ENCODE results near the gene ZNF57.
"Not testable (repeated sequence)": the region's sequence is repeated elsewhere in the genome, so short reads cannot be mapped to it uniquely, and the experiment has no call there.

ZNF57 gene

DNA sequence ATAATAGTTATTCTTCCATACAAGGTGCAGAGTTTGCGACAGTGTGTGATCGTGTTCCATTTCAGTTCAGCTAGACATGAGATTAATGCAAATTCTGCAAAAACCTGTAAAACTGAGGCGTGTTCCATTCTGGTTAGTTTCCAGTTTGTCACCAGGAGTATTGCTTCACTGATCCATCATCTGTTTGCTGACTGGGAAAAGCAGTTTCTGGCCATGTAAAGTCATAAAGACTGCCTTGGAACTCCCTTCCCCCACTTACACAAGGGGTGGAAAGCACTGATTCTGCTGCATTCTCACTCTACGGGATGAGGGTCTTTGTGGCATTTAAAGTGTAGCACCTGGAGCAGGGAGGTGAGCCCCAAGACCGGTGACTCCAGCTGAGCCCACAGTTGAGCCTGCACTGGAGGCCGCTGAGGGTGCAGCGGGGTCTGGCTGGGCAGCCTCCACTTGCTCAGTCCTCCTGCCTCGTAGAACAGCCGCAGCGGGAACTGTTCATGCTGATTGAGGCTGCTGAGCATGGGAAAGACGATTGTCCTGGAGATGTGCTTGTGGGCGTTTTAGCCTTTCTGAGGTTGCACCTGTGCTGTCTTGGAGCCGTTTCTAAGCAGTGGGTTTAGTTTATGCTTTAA lies 2.0 kb downstream of the ZNF57 start:
- no peak for DNase-seq

DNA sequence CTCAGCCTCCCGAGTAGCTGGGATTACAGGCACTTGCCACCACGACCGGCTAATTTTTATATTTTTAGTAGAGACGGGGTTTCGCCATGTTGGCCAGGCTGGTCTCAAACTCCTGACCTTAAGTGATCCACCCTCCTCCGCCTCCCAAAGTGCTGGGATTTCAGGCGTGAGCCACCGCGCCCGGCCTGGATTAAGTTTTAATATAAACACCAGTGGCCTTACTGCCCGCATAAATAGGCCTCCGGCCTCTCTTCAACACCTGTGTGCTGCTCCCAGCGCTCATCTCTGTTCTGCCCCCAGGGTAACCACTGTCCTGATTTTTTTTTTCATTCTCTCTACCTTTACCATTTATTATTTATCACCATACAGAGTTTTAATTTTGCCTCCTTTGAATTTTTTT lies 2.6 kb downstream of the ZNF57 start:
- DNase-seq: not testable (repeated sequence)

DNA sequence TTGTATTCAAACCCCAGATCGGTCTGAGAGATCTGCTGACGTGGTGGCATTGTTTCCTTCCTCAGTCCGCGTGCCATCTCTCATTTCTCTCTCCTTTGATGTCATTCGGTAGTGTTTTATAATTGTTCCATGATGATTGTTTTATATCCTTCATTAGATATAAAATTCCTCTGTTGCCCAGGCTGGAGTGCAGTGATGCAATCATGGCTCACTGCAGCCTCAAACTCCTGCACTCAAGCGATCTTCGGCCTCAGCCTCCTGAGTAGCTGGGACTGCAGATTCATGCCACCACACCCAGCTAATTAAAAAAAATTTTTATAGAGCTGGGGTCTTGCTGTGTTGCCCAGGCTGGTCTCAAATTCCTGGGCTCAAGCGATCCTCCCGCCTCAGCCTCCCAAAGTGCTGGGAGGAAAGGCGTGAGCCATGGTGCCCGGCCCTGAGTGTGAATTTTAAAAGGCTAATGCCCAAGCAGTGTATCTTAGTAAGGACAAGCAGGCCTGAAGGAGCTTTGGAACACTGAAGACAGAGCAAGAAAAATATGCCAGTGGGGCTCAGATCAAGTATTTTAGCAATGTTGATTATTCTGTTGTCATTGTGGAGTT lies 5.3 kb downstream of the ZNF57 start:
- DNase-seq: no peak

DNA sequence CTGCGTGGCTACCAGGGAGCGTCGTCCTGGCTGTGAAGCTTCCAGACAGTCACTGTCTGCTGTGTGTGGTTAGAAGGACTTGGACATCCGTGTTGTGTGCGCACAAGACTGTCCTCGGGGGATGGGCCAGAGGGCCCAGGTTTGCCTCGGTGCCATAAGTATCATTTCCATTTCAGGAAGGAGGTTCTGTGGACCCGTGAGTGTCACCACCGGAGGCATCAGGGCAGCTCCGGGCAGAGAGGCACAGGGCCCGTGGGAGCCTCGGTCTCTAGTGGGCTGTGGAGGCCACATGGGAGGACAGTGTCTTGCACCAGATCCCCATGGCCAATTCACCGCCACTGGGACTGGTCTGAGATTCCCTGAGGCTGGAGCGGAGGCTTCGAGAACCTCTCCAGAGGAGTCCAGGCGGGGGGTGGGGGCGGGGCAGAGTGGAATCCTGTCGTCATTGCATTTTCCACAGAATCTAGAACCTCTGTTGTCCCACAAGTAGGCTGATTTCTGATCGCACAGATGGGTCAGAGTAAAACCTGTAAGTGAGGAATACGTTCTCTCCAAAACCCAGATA lies 6.0 kb downstream of the ZNF57 start:
- no peak for DNase-seq

DNA sequence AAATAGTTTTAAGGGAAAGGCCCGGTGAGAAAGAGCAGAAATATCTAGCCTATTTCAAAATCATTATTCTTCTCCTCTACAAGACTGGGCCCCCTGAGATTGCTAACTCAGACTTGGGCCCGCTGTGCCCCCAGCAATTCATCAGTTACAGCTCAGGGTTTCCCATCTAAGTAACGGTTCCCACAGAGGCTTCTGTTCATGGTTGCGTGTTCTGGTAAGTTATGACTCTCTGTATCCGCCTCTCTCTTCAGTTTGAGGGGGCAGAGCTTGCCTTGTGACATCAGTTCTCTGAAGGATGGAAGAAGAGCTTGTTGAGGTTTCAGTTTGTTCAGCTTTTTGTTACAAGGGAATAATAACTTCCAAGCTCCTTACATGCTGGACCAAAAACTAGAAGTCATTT lies 11.6 kb downstream of the ZNF57 start:
- DNase-seq: no peak

DNA sequence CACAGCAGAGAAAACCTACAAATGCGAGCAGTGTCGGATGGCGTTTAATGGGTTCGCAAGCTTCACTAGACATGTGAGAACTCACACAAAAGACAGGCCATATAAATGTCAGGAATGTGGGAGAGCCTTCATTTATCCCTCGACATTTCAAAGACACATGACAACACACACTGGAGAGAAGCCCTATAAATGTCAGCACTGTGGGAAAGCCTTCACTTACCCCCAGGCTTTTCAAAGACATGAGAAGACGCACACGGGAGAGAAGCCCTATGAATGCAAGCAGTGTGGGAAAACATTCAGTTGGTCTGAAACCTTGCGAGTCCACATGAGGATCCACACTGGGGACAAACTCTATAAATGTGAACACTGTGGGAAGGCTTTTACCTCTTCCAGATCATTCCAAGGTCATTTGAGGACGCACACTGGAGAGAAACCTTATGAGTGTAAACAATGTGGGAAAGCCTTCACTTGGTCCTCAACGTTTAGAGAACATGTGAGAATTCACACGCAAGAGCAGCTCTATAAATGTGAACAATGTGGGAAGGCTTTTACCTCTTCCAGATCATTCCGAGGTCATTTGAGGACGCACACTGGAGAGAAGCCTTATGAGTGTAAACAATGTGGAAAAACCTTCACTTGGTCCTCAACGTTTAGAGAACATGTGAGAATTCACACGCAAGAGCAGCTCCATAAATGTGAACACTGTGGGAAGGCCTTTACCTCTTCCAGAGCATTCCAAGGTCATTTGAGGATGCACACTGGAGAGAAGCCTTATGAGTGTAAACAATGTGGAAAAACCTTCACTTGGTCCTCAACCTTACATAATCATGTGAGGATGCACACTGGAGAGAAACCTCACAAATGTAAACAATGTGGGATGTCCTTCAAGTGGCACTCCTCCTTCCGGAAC lies 16.8 kb downstream of the ZNF57 start:
- DNase-seq: no peak

DNA sequence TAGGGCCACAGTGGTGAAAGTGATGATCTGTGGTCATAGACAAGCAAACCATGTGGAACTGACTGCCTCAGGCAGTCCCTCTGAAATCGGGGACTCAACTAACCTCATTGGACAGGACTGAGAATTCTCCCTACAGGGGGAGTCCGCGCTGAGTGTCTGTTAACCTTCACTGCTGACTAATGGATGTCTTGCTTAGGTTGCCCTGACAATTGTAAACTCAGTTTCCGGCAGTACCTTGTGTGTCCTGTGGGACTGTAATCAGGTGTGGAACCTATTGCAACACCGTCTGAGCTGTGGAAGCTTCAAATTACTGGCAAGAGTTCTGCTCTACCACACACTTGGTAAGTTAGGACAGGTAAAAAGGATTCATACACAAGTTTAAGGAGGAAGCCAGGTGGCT lies 22.3 kb downstream of the ZNF57 start:
- DNase-seq: no peak

DNA sequence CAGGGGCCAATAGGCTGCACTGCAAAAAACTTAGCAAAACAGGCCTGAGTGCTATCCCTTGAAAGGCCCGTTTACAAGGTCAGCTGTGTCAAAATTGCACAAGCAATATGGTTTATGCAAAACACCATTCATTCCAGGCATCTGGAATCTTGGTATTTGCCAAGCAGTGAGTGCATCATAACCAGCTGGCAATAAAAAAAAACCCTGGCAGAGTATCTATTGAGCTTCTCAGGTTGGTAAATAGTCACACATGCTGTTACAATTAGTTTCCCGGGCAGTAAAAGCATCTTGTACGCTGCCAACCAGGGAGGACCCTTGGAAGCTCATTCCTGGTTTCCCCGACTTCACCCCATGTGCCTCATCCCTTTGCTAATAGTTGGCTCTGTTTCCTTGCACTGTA lies 22.8 kb downstream of the ZNF57 start:
- peak; percentile 63 for DNase-seq

DNA sequence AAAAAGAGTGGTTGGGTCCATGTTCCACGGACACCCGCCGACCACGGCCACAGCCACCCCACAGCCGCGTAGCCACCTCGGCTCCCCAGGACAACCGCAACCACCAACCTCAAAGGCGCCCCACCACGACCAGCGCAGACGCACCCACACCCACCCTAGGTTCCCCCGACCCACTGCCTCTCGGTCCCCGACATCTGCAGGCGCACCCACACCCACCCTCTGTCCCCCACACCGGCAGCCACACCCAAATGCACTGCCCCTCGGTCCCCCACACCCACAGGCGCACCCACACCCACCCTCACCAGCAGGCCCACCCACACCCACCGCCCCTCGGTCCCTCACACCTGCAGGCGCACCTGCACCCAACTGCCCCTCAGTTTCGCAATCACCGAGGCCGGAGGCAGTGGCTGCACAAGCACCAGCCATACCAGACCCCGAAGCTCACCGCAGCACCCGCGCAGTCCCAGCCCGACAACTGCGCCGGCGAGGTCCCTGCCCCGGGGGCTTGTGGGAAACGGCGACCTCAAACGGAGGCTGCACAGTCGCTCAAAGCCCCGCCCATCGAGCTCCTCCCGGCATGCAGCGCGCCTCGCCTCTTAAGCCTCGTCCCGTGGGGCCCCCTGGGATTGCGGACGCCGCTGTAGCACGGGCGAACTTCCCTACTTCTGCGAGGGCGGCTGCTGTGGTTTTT lies 25.8 kb downstream of the ZNF57 start:
- no peak for DNase-seq

DNA sequence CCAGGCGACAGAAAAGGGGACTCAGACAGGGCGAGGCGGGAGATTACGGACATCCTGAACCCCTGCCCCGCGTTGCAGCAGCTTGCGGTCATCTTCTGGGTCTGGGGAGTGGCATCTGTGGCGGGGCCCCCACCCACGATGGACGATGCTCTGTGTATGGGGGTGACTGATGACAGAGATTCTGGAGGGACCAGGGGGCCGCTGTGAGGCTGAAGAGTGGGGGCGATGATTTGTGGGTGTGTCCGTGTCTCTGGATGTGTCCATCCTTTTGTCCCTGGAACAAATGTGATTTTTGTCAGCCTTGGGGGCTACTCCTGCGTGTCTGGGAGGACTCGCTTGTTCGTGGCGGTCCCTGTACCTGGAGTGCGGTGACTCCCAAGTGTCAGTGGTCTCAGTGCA lies 26.3 kb downstream of the ZNF57 start:
- no peak for DNase-seq

DNA sequence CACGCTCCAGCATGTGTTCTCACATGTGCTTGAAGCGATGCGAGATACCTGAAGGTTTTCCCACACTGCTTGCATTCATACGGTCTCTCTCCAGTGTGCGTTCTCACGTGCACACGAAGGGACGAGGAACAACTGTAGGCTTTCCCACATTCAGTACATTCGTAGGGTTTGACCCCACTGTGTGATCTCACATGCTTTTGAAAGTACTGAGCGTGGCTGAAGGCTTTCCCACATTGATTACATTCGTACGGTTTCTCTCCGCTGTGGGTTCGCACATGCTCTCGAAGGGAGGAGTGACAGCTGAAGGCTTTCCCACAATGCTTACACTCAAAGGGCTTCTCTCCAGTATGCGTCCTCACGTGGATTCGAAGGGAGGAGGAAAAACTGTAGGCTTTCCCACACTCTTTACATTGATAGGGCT lies 32.8 kb downstream of the ZNF57 start:
- no peak for DNase-seq

DNA sequence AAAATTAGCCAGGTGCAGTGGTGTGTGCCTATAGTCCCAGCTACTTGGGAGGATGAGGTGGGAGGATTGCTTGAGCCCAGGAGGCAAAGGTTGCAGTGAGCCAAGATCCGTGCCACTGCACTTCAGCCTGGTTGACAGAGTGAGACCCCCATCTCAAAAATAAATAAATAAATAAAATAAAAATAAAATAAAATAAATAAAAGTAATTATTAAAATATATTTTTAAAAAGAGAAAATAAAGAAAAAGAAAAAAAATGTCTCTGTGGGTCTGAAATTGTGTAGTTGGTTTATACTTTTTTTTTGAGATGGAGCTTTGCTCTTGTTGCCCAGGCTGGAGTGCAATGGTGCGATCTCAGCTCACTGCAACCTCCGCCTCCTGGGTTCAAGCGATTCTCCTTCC lies 35.1 kb downstream of the ZNF57 start:
- not testable (repeated sequence) for DNase-seq

DNA sequence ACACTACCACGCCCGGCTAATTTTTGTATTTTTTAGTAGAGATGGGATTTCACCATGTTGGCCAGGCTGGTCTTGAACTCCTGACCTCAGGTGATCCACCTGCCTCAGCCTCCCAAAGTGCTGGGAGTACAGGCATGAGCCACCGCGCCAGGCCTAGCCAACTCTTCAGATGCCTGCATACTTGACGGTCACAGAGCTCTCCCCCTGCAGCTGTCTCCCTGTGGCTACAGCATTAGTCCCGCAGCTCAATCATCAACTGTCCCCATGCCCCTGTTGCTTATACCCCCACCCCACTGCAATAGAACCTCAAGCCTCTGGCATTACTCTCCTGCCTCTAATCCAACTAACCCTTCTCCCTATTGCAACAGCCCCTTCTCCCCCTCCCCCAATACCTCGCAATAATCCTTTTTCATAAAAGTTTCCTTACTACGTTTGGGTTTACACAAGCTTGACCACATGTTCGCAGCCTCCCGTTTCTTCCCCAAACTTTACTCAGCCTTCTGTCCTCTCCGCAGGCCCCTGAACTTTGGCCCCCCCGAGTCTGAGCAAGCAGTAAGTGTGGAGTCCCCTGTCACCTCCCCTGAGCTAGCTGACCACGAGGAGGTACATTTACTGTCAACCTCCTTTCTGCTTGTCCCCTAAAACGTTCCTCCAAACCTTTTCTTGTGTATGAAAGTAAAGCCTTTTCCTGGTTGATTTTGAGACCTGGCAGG lies 42.4 kb downstream of the ZNF57 start:
- no peak for DNase-seq

DNA sequence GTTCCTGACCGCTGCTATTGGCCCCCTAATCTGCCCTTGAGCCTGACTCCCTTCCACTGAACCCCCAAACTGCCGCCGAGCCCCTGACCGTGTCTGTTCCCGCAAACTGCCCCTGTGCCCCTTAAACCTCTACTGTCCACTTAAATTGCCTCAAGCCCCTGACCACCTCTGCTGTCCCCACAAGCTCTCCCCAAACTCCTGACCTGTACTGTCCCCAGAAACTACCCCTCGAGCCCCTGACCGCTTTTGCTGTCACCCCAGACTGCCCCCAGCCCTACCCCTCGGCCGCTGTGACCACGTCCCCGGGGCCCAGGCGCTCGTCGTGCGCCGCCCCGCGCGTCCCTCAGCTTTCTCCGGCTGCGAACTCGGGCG lies 43.7 kb downstream of the ZNF57 start:
- DNase-seq: no peak

DNA sequence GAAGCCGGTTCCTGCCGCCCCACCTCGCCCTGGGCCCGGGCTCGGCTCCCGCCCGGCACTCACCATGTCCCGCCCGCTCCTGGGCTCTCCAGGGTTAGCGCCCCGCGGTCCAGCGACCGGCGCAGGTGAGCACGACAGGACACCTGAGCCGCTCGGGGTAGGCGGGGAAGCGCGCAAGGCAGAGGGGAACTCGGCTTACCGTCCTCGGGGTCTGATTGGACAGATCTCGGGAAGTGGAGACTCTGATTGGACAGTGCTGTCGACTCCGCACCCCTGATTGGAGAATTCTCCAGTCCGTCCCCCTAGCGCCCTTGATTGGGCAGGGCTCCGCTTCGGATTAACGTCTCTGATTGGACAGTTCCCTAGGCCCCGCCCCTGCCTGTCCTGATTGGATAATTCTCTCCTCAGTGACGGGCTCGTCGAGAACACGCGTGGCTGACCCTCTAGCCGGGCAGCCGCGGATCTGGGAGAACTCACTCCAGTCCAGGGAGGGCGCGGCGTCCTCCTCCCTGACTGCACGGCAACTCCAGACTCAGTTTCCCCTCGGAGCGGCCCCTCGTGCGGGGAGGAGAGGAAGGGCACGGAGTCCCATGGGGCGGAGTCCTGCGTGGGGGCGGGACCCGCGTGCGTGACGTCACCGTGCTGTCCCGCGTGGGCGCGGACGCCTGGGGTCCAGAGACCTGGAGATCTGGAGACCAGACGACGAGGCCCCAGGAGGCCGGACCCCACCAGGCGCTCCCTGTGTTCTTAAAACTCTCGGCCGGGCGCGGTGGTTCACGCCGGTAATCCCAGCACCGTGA lies 44.2 kb downstream of the ZNF57 start, which contains the start of gene ZNF77:
Gene ZNF77 (minus strand): TSS at position 197 of the 800 bp plus-strand sequence. CDS start 131 bp downstream, at position 66.
- peak; percentile 99 for DNase-seq

DNA sequence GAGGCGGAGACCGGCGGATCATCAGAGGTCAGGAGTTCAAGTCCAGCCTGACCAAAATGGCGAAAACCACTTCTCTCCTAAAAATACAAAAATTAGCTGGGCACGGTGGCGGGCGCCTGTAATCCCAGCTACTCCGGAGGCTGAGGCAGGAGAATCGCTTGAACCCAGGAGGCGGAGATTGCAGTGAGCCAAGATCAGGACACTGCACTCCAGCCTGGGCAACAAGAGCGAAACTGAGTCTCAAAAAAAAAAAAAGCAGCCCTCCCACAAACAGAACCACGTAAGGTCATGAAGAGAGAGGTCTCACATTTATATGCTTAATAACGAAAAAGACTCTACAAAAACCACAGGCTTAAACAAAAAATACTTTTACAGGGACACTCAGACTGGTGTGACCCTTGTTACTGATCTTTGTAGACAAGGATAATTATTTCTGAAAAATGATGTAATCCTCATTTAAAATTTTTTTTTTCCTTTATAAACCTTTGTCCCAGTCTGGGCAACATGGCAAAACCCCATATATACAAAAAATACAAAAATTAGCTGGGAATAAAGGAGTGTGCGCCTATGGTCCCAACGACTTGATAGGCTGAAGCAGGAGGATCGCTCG lies 45.0 kb downstream of the ZNF57 start:
- no peak for DNase-seq

DNA sequence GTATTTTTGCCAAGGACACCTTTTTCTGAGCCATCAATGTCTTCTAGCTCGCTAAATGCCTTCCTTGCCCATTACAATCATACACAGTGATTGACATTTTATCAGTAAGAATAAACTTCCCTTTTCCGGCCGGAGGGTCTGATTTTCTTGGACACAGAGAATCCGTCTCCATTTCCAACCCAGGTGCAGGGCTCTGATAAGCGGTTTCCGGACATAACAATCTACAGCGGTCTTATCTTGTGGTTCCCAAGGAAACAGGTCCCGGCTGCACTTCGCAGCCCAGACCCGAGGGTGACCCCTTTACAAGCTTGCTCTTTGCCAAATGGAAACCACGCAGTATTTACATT lies 49.2 kb downstream of the ZNF57 start:
- DNase-seq: no peak

DNA sequence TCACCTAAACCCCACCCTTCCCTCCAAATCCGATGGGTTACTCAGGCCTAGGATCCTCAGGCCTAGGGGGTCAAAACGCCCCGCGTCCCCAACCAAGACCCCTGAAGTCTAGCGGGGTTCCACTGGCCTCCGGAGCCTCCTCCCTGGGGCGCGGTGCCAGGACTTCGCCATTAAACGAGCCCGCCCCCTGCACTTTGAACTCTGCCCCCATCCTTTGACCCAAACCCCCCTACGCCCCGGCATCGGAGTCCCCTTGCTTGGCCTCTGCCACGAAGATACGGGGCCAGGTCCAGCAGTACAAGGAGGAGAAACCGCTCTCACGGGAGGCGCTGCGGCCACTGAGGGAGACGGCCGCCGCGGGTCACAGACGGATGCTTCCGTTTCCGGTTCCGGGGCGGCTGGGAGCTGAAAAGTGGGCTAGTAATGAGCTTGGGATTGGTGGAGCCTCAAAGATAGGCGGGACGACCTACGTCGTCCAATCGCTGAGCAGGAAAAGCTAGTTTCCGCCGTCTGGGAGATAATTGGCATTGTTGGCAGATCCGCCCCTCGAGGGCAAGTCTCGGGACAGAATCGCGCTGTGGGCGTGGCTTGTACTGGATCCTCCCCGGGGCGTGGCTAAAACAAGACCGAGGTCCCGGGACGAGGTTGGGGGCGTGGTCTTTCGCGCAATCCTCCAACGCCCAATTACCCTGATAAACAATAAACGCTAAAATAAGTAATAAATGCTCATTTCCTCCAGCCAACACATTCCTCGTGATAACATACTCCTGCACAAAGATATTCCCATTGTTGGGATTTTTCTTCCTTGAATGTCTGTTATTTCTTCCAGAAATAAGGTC lies 49.8 kb downstream of the ZNF57 start:
- DNase-seq: peak; percentile 98

DNA sequence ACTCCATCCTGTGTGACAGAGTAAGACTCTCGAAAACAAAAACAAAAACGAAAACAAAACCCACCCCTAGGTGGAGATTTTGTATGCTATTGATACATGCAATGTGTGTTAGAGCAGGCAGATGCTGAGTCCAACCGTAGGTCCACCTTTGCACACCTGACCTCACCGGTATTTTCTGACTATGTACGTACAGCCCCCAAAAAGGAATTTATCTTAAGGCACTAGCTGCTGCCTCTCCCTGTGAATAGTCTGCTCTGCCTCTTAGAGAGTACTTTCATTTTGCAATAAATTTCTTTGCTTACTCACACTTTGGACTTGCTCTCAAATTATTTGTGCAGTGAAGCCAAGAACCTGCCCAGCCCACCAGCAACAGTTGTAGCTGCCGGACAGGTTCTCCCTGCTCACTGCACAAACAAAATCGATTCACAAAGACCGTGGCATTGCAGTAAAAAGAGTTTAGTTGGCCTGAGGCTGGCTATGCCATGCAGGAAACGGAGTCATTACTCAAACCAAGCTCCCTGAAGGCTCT lies 52.3 kb downstream of the ZNF57 start:
- DNase-seq: no peak

DNA sequence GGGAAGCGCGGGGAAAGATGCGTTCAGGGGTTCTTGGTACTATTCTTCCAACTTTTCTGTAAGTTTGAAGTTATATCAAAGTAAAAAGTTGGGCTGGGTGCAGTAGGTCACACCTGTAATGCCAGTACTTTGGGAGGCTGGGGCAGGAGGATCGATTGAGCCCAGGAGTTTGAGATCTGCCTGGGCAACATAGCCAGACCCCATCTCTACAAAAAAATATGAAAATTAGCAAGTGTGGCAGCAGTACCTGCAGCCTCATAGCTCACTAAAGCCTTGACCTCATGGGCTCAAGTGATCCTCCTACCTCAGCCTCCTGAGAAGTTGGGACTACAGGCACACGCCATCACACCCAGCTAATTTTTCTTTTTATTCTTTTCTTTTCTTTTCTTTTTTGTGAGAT lies 56.4 kb downstream of the ZNF57 start:
- no peak for DNase-seq
